Stimulated activated naive CD8-positive, alpha-beta T cell treated with anti-CD3 and anti-CD28 coated beads, Interleukin-15, amount 100 ng/mL, for 72 hours (primary cell): ENCODE measurements around the gene LYPD6B.

ENCODE experiments used
- ATAC-seq: fragments of 150-1000 bp; cut with Tn5 transposase; 2 replicates; pipeline ENCODE4 v1.10.0; 2021; ENCODE audit warnings: mild to moderate bottlenecking, moderate library complexity
- DNase-seq, 2 donors: peaks; one replicate each; pipeline ENCODE4 v3.0.0; 2021 to 2022
- H3K27ac Mint-ChIP-seq, 2 donors: one replicate each; pipeline ENCODE4 v1.8.0; 2022; ENCODE audit warnings: mild to moderate bottlenecking in 2 of 2, mixed read lengths in 2 of 2, moderate library complexity in 2 of 2
- H3K27me3 Mint-ChIP-seq: one replicate; pipeline ENCODE4 v1.8.0; 2022; ENCODE audit warnings: mixed read lengths
- H3K4me1 Mint-ChIP-seq: one replicate; pipeline ENCODE4 v1.8.0; 2022; ENCODE audit warnings: mild to moderate bottlenecking, mixed read lengths
- H3K4me3 Mint-ChIP-seq, 2 donors: one replicate each; pipeline ENCODE4 v1.8.0; 2022; ENCODE audit warnings: mild to moderate bottlenecking in 2 of 2, mixed read lengths in 2 of 2, moderate library complexity in 1 of 2
- H3K9me3 Mint-ChIP-seq, 2 donors: one replicate each; pipeline ENCODE4 v1.8.0; 2022; ENCODE audit warnings: mixed read lengths in 2 of 2

The LYPD6B gene

DNA sequence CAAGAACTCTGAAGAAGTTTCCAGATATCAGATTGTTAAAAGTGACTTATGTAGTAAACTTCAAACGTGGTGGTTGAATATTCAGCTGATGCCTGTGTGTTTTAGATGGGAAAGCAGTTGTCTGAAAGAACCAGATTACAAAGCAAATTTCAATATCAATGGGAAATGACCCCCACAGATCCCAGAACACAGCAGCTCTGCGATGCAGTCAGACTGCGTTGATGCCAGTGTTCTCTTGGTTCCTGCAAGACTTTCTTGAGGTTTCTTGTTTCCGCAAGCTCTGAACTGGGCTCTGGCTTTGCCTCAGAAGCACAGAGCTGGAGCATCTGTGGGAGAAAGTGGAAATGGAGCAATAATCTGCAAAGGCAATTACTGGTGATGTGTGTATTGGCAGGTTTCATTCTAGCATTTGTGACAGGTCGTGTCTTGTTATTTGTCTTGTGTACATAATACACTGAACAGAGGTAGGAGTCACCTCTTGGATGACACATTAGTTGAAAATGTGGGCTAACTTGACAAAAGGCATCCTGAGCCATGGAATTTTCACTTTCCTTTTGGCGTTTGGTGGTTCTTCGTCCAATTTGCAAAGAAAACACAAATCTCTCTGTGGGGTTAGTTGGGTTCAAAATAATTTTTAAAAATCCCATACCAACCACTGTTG, 10.8 kb upstream of the LYPD6B start:
- H3K27me3 Mint-ChIP-seq = peaks cover 10% of the 10 kb centered on the region
- no peaks in the 10 kb centered on the region for H3K9me3 Mint-ChIP-seq
- no peaks in the 10 kb centered on the region for H3K4me1 Mint-ChIP-seq
- no peak overlapping the region for H3K27ac Mint-ChIP-seq
- ATAC-seq = no peak
- DNase-seq = no peak
- no peak overlapping the region for H3K4me3 Mint-ChIP-seq

DNA sequence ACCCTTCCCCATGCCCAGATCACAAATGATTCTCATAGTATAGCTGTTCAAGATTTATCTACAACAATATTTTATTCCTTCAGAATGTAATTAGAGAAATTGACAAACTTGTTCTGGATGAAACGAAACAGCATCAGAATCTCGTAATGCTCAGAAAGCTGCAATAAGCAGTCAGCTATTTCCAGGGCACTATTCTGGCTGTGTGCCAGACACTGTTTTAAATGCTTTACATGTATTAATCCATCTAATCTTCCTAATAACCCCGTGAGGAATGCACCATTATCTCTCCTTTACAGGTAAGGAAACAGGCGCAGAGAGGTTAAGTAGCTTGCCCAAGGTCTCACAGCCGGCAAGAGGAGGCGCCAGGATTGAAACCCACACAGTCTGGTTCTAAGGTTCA, 10.1 kb upstream of the LYPD6B start:
- Mint-ChIP-seq H3K4me3 (no peak overlapping the region), H3K9me3 (no peaks in the 10 kb centered on the region), H3K4me1 (no peaks in the 10 kb centered on the region), H3K27me3 (peaks cover 10% of the 10 kb centered on the region), H3K27ac (peak overlapping the region in 1 of 2 donors; percentile 27)
- no peak for DNase-seq
- ATAC-seq = no peak

DNA sequence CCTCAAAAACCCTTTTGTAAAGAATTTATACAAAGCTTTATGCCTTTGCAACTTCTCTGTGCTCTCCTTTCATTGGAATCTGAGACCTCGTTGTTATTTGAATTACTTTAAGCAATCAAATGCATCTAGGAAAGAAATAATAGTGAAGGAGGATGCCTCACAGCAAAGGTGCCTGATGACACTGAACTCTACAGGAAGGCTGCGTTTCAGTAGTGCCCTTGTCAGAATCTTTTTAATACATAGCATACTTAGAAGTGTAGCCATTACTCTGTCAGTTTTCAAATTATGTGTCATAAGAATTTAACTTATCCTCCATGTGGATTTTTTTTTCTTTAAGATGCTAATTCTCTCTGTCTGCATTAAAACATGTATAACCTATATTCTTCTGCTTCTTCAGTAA, 9.6 kb upstream of the LYPD6B start:
- H3K4me1 Mint-ChIP-seq = no peaks in the 10 kb centered on the region
- H3K4me3 Mint-ChIP-seq = no peak overlapping the region
- H3K9me3 Mint-ChIP-seq = no peaks in the 10 kb centered on the region
- peak overlapping the region in 1 of 2 donors; percentile 27 for H3K27ac Mint-ChIP-seq
- peaks cover 10% of the 10 kb centered on the region for H3K27me3 Mint-ChIP-seq
- ATAC-seq (no peak), DNase-seq (no peak)

DNA sequence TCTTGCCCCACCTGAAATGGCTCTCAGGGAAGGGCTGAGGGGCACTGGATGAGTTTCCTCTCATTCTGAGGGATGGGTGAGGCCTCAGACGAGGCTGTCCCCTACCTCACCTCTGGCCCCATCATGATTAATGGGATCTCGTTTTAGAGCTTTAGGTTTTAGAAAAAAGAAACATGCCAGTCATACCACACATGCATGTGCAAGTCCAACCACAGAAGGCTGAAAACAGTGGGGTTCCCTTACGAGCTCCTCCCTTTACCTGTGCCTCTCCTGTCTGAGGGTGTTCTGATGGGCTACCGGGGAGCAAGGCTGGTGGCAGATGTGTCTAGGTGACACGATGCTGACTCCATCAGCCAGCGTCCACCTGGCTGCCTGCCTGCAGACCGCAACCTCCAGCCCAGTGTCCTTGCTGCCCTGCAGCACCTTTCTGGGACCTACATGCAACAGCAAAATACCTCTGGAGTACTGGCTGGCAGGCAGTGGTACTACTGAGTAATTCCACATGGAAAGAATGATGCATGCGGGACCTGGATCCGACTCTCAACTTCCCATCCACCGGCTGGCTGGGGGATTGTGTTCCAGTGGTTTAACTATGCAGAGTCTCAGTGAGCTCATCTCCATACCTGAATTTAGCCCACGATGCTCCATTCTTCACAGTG, 9.1 kb upstream of the LYPD6B start:
- no peak for ATAC-seq
- H3K9me3 Mint-ChIP-seq = no peaks in the 10 kb centered on the region
- H3K27me3 Mint-ChIP-seq = peaks cover 10% of the 10 kb centered on the region
- H3K4me3 Mint-ChIP-seq = no peak overlapping the region
- H3K4me1 Mint-ChIP-seq = no peaks in the 10 kb centered on the region
- H3K27ac Mint-ChIP-seq = no peak overlapping the region
- DNase-seq = no peak

DNA sequence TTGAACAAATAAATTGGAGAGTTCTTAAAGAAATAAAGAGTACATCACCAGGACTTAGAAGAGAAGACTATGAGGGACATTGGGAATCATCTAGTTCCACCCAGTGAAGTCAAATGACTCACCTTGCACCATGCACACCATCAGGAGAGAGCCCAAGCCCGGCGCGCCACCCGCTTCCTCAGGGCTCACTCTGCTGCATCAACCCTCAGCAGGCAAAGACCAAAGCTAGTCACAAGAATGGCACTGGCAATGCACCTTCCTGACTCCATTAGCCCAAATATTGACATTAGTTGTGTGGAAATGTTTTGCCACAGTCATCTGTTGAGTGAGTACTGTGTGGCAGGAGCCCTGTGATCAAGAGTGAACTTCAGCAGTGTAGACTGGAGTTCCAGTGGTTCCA, 7.1 kb upstream of the LYPD6B start:
- Mint-ChIP-seq H3K27me3 (peaks cover 12% of the 10 kb centered on the region), H3K4me1 (no peaks in the 10 kb centered on the region), H3K9me3 (no peaks in the 10 kb centered on the region), H3K27ac (no peak overlapping the region), H3K4me3 (no peak overlapping the region)
- DNase-seq = no peak
- peak; percentile 44 for ATAC-seq

DNA sequence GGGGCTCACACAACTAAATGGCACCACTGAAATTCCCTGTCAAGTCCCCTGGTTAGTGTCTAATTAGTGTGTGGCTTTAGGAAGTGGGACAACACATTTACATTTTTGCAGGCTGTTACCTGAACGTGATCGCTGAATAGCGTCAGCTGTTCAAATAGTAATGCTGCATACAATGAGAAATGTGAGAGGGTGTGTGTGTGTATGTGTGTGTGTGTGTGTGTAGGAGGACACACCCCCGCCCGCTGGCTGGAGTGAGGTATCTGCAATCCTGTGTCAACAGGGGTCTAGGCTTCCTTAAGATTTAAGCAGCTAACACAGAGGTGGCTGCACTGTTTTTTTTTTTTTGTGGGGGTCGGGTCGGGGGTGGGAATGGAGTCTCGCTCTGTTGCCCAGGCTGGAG, 4.8 kb upstream of the LYPD6B start:
- DNase-seq = no peak
- peaks cover 36% of the 10 kb centered on the region for H3K27me3 Mint-ChIP-seq
- H3K4me3 Mint-ChIP-seq = no peak overlapping the region
- H3K9me3 Mint-ChIP-seq = no peaks in the 10 kb centered on the region
- ATAC-seq = no peak
- H3K4me1 Mint-ChIP-seq = no peaks in the 10 kb centered on the region
- H3K27ac Mint-ChIP-seq = no peak overlapping the region

DNA sequence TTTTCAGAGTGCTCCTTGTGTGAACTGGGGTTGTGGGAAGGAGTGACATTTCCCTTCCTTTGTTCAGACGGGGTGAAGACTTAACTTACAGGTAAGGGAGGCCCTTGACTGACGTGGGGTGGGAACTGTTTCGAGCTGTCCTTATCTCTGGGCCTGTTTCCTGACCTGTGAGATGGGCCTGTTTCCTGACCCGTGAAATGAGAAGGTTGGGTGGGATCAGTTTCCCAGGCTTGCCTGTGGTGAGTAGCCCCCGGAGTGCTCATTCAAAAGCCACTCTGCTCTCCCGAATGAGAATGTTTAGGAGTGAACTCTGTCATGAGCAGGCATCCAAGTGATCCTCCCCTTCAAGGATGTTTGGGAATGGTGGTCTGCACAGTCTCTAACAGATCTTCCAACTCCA, 4.1 kb upstream of the LYPD6B start:
- ATAC-seq (no peak), DNase-seq (no peak)
- Mint-ChIP-seq H3K9me3 (no peaks in the 10 kb centered on the region), H3K4me1 (no peaks in the 10 kb centered on the region), H3K27me3 (peaks cover 42% of the 10 kb centered on the region), H3K4me3 (no peak overlapping the region), H3K27ac (no peak overlapping the region)

DNA sequence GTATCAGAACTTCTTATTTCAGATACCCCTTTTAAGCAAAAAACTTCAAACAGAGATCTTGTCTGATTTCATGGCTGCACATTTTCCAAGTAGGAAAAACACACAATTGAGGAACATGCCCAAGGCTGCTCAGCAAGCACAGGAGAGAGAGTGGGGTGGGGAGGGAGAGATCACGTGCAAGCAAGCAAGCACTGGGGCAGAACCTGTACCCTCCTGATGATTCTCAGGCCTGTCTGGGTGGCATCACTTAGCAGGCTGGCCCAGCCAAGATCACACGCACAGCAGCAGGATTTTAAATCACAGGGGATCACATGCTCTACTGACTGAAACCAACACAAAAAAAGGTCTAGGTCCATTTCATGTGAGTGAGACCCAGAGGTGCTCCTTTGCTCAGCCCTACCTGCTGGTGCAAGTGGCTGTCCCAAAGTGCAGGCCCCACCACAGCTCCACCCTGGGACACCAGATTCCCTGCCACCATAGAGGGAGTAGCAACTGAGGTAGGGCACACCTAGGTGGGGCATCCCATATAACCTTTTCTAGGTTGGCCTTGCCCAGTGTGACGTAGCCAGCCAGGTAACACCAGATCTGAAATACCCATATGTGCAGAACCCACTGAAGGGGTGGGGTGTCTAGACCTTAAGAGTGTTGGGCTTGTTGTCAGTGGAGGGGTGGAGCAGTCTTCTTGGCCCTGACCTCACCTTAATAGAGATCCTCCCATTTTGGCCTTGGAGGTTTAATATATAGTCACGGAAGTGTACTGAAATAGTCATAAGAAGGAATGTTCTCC, 1.8 kb upstream of the LYPD6B start:
- Mint-ChIP-seq H3K4me3 (no peak overlapping the region), H3K27me3 (peaks cover 52% of the 10 kb centered on the region)

DNA sequence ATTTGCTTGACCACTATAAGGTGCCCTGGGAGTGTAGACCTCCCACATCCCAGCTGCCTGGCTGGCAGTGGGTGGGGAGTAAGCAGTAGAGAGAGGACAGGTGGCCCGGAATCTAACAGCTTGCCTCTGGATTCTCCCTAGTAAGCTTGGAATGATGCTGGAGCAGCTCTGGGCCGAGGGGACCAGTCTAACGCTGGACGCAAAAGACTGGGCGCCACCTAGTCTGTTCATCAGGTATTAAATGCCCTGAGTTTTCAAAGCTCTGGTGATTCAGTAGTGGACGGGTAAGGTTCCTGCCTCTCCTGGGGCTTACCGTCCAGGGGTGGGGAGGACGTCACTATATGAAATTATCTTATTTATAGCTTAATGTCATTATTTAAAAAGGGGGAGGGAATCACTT, 648 bp upstream of the LYPD6B start:
- no peak for ATAC-seq
- H3K27me3 Mint-ChIP-seq = peaks cover 64% of the 10 kb centered on the region
- peak overlapping the region in 1 of 2 donors; percentile 10 for H3K4me3 Mint-ChIP-seq
- H3K27ac Mint-ChIP-seq = no peak overlapping the region
- H3K9me3 Mint-ChIP-seq = no peaks in the 10 kb centered on the region
- DNase-seq = no peak
- H3K4me1 Mint-ChIP-seq = no peaks in the 10 kb centered on the region

More for the DNA sequence above, 1.8 kb upstream of the LYPD6B start:
- Mint-ChIP-seq H3K4me1 (no peaks in the 10 kb centered on the region), H3K27ac (no peak overlapping the region), H3K9me3 (no peaks in the 10 kb centered on the region)
- no peak for DNase-seq
- peak; percentile 3 for ATAC-seq

DNA sequence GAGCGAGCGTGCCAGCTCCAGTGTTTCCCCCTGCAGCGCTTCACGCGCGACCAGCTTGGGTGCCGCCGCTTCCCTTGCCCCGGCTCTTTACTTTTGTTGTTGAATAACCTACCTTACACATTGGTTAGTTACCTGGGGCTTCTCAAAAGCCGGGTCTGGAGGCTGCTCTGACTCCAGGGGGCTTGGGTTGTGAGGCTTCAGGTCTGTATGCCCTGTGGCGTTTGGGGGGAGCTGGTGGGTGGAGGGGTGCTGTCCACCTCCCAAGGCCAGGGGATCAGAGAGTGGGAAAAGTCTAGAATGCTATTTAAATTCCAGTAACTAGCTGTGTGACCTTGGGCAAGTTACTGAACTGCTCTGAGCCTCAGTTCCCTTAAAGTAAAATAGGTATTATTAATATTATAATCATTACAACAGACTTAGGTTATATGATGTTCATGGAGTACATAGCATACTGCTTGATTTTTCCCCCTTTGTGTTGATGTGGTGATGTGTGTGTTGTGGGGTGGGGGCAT, 770 bp downstream of the LYPD6B start:
- Mint-ChIP-seq H3K4me3 (peak overlapping the region; percentile 33 to 40), H3K9me3 (no peaks in the 10 kb centered on the region), H3K4me1 (no peaks in the 10 kb centered on the region), H3K27me3 (peaks cover 69% of the 10 kb centered on the region), H3K27ac (no peak overlapping the region)
- ATAC-seq (peak; percentile 2), DNase-seq (no peak)

DNA sequence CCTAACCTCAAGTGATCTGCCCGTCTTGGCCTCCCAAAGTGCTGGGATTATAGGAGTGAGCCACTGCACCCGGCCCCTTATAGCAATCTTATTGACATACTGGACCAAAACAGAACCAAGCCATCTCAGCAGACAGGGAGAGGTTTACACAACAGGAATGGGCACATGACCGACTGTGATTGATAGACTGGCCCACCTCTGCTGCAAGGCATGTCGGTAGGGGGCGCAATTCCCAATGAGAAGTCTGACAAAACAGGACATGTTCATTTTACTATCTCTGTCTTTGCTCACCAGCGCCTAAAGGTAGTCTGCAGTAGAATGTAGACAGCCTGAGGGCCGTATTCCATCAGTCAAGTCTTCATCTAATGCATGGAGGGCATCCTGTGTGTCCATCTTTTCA, 2.0 kb downstream of the LYPD6B start:
- Mint-ChIP-seq H3K4me1 (no peaks in the 10 kb centered on the region), H3K27me3 (peaks cover 74% of the 10 kb centered on the region), H3K9me3 (peaks cover 0 to 5% of the 10 kb centered on the region in 2 donors), H3K4me3 (no peak overlapping the region), H3K27ac (no peak overlapping the region)
- ATAC-seq (peak; percentile 29), DNase-seq (peak; percentile 38 to 41)

DNA sequence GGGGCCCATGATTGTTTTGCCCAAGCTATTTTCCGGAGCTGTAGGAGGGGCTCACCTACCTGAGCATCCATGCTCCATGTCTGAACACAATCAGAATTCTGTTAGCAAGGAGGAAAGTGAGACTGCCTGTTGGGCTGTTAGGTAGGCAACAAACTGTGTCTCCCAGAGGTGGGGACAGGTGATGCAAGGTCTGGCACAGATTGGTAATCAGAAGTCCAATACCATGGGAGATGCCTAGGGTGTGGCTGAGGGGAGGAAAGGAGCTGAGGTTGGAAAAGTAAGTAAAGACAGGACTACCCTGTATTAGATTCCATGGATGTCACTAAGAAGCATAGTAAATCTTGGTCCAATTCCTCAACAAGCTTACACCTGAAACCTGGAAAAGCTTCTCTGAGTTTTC, 3.0 kb downstream of the LYPD6B start:
- no peak for DNase-seq
- no peak overlapping the region for H3K27ac Mint-ChIP-seq
- peaks cover 0 to 5% of the 10 kb centered on the region in 2 donors for H3K9me3 Mint-ChIP-seq
- peaks cover 71% of the 10 kb centered on the region for H3K27me3 Mint-ChIP-seq
- H3K4me1 Mint-ChIP-seq = no peaks in the 10 kb centered on the region
- no peak for ATAC-seq
- no peak overlapping the region for H3K4me3 Mint-ChIP-seq

DNA sequence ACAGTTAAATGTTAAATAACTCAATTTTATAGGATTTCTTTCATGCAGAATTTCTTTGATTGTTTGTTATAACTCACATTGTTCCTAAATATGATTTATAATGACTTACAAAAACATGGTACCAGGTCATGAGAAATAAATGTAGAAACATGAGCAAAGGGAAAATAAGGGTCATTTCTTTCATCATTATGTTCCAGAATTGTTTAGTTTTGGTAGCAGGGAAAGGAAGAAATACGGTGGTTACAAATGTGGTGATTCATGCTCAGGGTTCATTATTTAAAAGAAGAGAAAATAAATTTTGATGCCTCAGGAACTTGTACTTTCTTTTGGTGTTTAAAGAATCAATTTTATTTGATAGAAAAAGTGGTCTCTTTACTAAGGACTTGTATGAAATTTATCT, 4.4 kb downstream of the LYPD6B start:
- Mint-ChIP-seq H3K4me3 (no peak overlapping the region), H3K9me3 (peaks cover 8 to 11% of the 10 kb centered on the region in 2 donors), H3K27me3 (peaks cover 57% of the 10 kb centered on the region), H3K4me1 (no peaks in the 10 kb centered on the region), H3K27ac (no peak overlapping the region)
- ATAC-seq = no peak
- DNase-seq = no peak

DNA sequence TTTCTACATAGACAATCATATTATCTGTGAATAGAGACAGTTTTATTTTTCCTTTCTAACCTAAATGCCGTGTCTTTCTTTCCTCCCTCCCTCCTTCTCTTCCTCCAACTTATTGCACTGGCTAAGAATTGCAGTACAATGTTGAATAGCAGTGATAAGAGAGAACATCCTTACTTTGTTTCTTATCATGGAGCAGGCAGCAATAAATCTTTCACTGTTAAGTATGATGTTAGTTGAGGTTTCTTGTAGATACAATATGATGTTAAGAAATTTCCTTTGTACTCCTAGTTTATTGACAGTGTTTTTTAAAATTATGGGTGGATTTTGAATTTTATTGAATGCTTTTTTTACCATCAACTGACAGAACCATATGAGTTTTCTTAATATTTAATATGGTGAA, 6.0 kb downstream of the LYPD6B start:
- H3K27ac Mint-ChIP-seq = no peak overlapping the region
- H3K4me1 Mint-ChIP-seq = no peaks in the 10 kb centered on the region
- peaks cover 16 to 17% of the 10 kb centered on the region in 2 donors for H3K9me3 Mint-ChIP-seq
- H3K27me3 Mint-ChIP-seq = peaks cover 44% of the 10 kb centered on the region
- H3K4me3 Mint-ChIP-seq = no peak overlapping the region
- ATAC-seq (no peak), DNase-seq (no peak)

DNA sequence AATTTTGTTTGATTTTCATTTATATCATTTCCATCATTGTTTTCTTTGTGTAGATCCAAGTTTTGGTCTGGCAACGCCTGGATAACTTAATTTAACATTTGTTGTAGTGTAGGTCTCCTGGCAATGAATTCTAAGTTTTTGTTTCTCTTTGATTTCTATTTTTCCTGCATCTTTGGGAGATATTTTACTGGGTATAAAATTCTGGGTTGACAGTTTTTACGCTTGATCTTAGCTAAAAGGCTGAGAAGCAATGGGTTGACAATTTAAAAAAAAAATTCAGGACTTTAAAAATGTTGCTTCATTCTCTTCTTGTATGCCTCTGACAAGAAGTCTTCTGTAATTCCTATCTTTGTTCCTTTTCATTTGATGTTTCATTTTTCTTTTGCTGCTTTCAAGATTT, 8.6 kb downstream of the LYPD6B start:
- Mint-ChIP-seq H3K4me3 (no peak overlapping the region), H3K27me3 (peaks cover 28% of the 10 kb centered on the region), H3K9me3 (peaks cover 16 to 17% of the 10 kb centered on the region in 2 donors), H3K4me1 (no peaks in the 10 kb centered on the region), H3K27ac (no peak overlapping the region)
- DNase-seq = no peak
- ATAC-seq = no peak

DNA sequence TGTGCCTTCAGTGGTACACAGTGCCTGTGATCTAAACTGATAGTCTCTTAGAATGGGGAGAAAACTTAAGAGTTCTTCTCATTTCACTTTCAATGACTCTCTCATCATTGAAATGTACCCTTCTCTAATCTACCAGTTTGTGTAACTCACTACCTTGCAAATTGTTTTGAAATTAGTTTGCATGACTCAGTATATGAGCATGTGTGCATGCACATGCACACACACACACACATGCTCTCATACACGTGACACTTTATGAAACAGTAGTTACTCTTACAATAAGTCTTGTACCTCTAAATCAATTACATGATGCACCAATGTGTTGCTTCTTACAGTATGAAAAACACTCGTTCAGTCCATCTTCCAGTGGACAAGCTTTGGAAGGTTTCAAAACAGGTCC, 10.6 kb downstream of the LYPD6B start:
- H3K4me3 Mint-ChIP-seq = no peak overlapping the region
- no peak overlapping the region for H3K27ac Mint-ChIP-seq
- no peak for ATAC-seq
- H3K4me1 Mint-ChIP-seq = no peaks in the 10 kb centered on the region
- H3K9me3 Mint-ChIP-seq = peaks cover 16 to 17% of the 10 kb centered on the region in 2 donors
- DNase-seq = no peak
- H3K27me3 Mint-ChIP-seq = peaks cover 17% of the 10 kb centered on the region
